Measurements from ENCODE around the gene FRS3. TPM values are rescaled to one million over a fixed set of nuclear protein-coding genes. Genes with fewer than 3 reads are reported as not detected.

FRS3 gene
- total RNA-seq, 2 experiments from 2014 or later: 4.8 to 5.6 TPM

DNA sequence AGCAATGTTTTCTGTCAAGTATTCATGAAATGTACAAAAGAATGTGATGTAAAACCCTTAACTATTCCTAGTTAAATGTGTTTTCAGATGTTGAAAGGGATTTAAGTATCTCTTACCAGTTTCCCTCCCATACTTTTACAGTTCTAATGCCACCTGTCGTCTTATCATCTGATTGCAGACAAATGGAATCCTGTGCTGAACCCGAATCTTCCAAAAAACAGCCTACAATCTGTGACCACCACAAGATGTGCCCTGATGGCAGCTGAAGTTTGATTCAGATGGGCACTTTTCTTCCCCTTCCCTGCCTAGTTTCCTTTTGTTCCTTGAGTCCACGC is 9.7 kb upstream of the FRS3 start:
- Mint-ChIP-seq H3K36me3 (ENCODE audit: low read depth) (peaks cover 32% of the 10 kb centered on the region), H3K4me3 (peak overlapping the region; percentile 96), H3K4me1 (peaks cover 19% of the 10 kb centered on the region), H3K27me3 (no peaks in the 10 kb centered on the region), H3K27ac (peak overlapping the region; percentile 78), H3K9me3 (ENCODE audit: low read depth) (no peaks in the 10 kb centered on the region)
- ChIA-PET POLR2A (no interaction called here), CTCF (no interaction called here)
- intact Hi-C loops (cut with DNase I, micrococcal nuclease): loop anchor here (5.0 to 10.0 kb wide), 4 partner anchors 775 to 1265 kb away; partner anchors contain the start of genes BICRAL (in 1 of the 2), CUL7 (in 1 of the 2), KLC4 (in 1 of the 2) and MRPL2 (in 1 of the 2)
- no peak for DNase-seq
- ATAC-seq: no peak

DNA sequence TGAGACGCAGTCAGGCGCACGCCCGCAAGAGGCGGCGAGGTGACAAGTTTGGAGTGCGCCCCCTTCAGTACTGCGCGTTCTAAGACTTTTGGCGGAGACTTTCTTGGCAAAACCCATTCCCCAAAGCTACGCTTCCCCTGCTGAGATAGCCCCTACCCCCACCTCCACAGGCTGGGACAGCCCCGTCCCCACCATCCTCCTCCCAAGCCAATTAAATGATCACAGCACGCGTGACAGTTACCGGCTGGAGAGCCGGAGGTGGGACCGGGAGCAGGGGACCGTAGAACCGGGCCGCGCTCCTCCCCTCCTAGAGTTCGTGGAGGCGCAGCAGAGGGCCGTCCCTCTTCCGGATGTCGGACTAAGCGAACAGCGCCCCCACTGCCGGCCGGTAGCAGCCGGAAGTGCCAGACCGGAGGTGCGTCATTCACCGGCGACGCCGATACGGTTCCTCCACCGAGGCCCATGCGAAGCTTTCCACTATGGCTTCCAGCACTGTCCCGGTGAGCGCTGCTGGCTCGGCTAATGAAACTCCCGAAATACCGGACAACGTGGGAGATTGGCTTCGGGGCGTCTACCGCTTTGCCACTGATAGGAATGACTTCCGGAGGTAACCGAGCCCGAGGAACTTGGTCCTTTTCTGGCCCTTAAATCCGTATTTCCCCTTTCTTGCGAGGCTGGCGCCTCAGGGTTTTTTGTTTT is 7.7 kb upstream of the FRS3 start, which contains the start of gene TOMM6:
Gene TOMM6 (plus strand): TSS at position 476 of the 699 bp plus-strand sequence. CDS start 4 bp downstream, at position 480.
- DNase-seq (peak; percentile 98), ATAC-seq (peak; percentile 86)
- Mint-ChIP-seq H3K4me1 (peaks cover 19% of the 10 kb centered on the region), H3K27me3 (peaks cover 2% of the 10 kb centered on the region), H3K36me3 (ENCODE audit: low read depth) (peaks cover 29% of the 10 kb centered on the region), H3K27ac (peak within 1 kb of the TSS; percentile 98), H3K4me3 (peak within 1 kb of the TSS; percentile 96), H3K9me3 (ENCODE audit: low read depth) (no peaks in the 10 kb centered on the region)
- intact Hi-C loops (cut with DNase I, micrococcal nuclease): loop anchor here (1.0 to 10.0 kb wide), 16 partner anchors 8 to 1267 kb away; partner anchors contain the start of genes BYSL (in 2 of the 2), MED20 (in 2 of the 2), NFYA (in 2 of the 2) and OARD1 (in 2 of the 2)
- ChIA-PET CTCF (interaction anchor here (0.6 to 5.4 kb wide), 33 partner anchors 10 to 1227 kb away, joined by 3 to 63 read pairs (median 4); partner anchors contain the start of genes BYSL, KLHDC3, MED20 and TAF8), POLR2A (interaction anchor here (0.8 to 2.5 kb wide), 5 partner anchors 9 to 958 kb away, joined by 3 to 15 read pairs (median 5); partner anchors contain the start of genes BYSL, MED20, TAF8 and TBCC)

DNA sequence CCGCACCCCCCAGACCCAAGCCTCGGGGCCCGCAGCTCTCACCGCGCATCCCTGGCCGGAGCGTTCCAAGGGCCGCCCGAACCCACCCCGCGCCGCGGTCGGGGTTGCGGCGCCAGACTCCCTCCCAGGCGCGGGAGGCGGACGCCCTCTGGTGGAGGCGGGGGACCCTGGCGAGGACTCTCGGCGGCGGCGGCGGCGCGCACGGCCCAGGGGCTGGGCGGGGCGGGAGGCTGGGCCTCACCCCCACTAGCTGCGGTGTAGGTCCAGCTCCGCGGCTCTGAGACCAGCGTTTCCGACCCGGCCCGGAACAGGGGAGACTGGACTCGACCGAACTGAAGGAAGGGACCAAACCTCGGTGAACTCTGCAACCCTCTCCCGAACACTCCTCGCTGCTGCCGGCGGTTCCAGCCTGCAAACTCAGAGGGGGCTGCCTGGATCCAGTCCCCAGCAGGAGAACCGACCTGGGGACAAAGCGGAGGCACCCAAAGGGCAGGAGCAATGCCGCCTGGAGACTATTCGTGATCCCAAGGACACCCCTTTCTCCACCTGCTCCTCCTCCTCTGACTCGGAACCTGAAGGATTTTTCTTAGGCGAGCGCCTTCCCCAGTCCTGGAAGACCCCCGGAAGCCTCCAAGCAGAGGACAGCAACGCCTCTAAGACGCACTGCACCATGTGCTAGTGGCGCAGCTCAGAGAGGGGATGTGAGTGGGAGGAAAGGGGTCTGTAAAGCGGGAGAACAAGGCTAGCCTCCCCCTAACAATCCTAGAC is 6.9 kb upstream of the FRS3 start:
- DNase-seq (peak; percentile 94), ATAC-seq (peak; percentile 75)
- ChIA-PET CTCF (interaction anchor here (0.6 to 5.4 kb wide), 24 partner anchors 9 to 559 kb away, joined by 3 to 63 read pairs (median 5); partner anchors contain the start of genes BYSL, MED20, TAF8 and USP49), POLR2A (interaction anchor here (0.5 to 2.5 kb wide), 4 partner anchors 135 to 318 kb away, joined by 3 to 15 read pairs (median 5); partner anchors contain the start of genes BYSL, MED20 and TAF8)
- peaks cover 17% of the 10 kb centered on the region for H3K4me1 Mint-ChIP-seq
- intact Hi-C loops (cut with DNase I, micrococcal nuclease): loop anchor here (1.0 to 10.0 kb wide), 16 partner anchors 7 to 1268 kb away; partner anchors contain the start of genes BYSL (in 2 of the 2), MED20 (in 2 of the 2), NFYA (in 2 of the 2) and OARD1 (in 2 of the 2)
- H3K27ac Mint-ChIP-seq: peak overlapping the region; percentile 98
- peaks cover 22% of the 10 kb centered on the region for H3K36me3 Mint-ChIP-seq (ENCODE audit: low read depth)
- peaks cover 2% of the 10 kb centered on the region for H3K27me3 Mint-ChIP-seq
- no peaks in the 10 kb centered on the region for H3K9me3 Mint-ChIP-seq (ENCODE audit: low read depth)
- H3K4me3 Mint-ChIP-seq: peak overlapping the region; percentile 96

- Mint-ChIP-seq H3K9me3 (ENCODE audit: low read depth) (no peaks in the 10 kb centered on the region), H3K4me1 (peaks cover 19% of the 10 kb centered on the region), H3K27me3 (peaks cover 7% of the 10 kb centered on the region), H3K4me3 (peak overlapping the region; percentile 96), H3K27ac (no peak overlapping the region), H3K36me3 (ENCODE audit: low read depth) (peaks cover 18% of the 10 kb centered on the region)
- intact Hi-C loops (cut with DNase I, micrococcal nuclease): loop anchor here (2.0 to 10.0 kb wide), 6 partner anchors 319 to 1269 kb away; partner anchors contain the start of genes BICRAL (in 1 of the 2), CUL7 (in 1 of the 2), KLC4 (in 1 of the 2) and MRPL2 (in 1 of the 2)
- DNase-seq (peak; percentile 38), ATAC-seq (no peak)
- POLR2A ChIA-PET: interaction anchor here (0.5 to 0.8 kb wide), 2 partner anchors 249 to 319 kb away, joined by 3 to 4 read pairs; no protein-coding TSS in a partner anchor
- CTCF ChIA-PET: interaction anchor here (0.7 to 5.4 kb wide), 14 partner anchors 9 to 379 kb away, joined by 3 to 63 read pairs (median 6); partner anchors contain the start of gene TAF8
Observed at GRCh38 chr6:41785689-41786450, 6.2 kb upstream of the FRS3 start.

- H3K4me1 Mint-ChIP-seq: peaks cover 20% of the 10 kb centered on the region
- H3K27me3 Mint-ChIP-seq: peaks cover 7% of the 10 kb centered on the region
- H3K27ac Mint-ChIP-seq: no peak overlapping the region
- intact Hi-C loops (cut with DNase I, micrococcal nuclease): loop anchor here (5.0 to 10.0 kb wide), 4 partner anchors 780 to 1270 kb away; partner anchors contain the start of genes BICRAL (in 1 of the 2), CUL7 (in 1 of the 2), KLC4 (in 1 of the 2) and MRPL2 (in 1 of the 2)
- no peak for DNase-seq
- POLR2A ChIA-PET: no interaction called here
- H3K4me3 Mint-ChIP-seq: peak overlapping the region; percentile 34
- CTCF ChIA-PET: interaction anchor here (0.6 to 5.4 kb wide), 7 partner anchors 10 to 267 kb away, joined by 3 to 63 read pairs (median 5); no protein-coding TSS in a partner anchor
- no peaks in the 10 kb centered on the region for H3K9me3 Mint-ChIP-seq (ENCODE audit: low read depth)
- peaks cover 16% of the 10 kb centered on the region for H3K36me3 Mint-ChIP-seq (ENCODE audit: low read depth)
- no peak for ATAC-seq
Observed at GRCh38 chr6:41785254-41785653, 5.6 kb upstream of the FRS3 start.

GRCh38 chr6:41784581-41785171 is 5.0 kb upstream of the FRS3 start:
- CTCF ChIA-PET: interaction anchor here (0.6 to 5.4 kb wide), 15 partner anchors 9 to 777 kb away, joined by 3 to 63 read pairs (median 3); partner anchors contain the start of gene MRPS10

GRCh38 chr6:41783106-41783780 is 3.5 kb upstream of the FRS3 start:
- no peak for DNase-seq
- Mint-ChIP-seq H3K4me1 (peaks cover 15% of the 10 kb centered on the region), H3K27me3 (peaks cover 7% of the 10 kb centered on the region), H3K9me3 (ENCODE audit: low read depth) (no peaks in the 10 kb centered on the region), H3K36me3 (ENCODE audit: low read depth) (peaks cover 2% of the 10 kb centered on the region), H3K4me3 (no peak overlapping the region), H3K27ac (no peak overlapping the region)
- no peak for ATAC-seq
- CTCF ChIA-PET: interaction anchor here (0.9 kb wide), 1 partner anchor 434 kb away, joined by 3 read pairs; no protein-coding TSS in a partner anchor
- intact Hi-C loops (cut with DNase I, micrococcal nuclease): loop anchor here (5.0 to 10.0 kb wide), 5 partner anchors 154 to 1272 kb away; partner anchors contain the start of genes BICRAL (in 1 of the 2), CUL7 (in 1 of the 2), KLC4 (in 1 of the 2) and MRPL2 (in 1 of the 2)
- POLR2A ChIA-PET: interaction anchor here (0.6 kb wide), 1 partner anchor 313 kb away, joined by 3 read pairs; no protein-coding TSS in a partner anchor

More at GRCh38 chr6:41784581-41785171, 5.0 kb upstream of the FRS3 start:
- ATAC-seq (no peak), DNase-seq (no peak)
- peak overlapping the region; percentile 34 for H3K4me3 Mint-ChIP-seq
- H3K4me1 Mint-ChIP-seq: peaks cover 16% of the 10 kb centered on the region
- no peaks in the 10 kb centered on the region for H3K9me3 Mint-ChIP-seq (ENCODE audit: low read depth)
- H3K27ac Mint-ChIP-seq: no peak overlapping the region
- intact Hi-C loops (cut with DNase I, micrococcal nuclease): loop anchor here (5.0 to 10.0 kb wide), 6 partner anchors 153 to 1270 kb away; partner anchors contain the start of genes BICRAL (in 1 of the 2), CUL7 (in 1 of the 2), KLC4 (in 1 of the 2) and MRPL2 (in 1 of the 2)
- peaks cover 11% of the 10 kb centered on the region for H3K36me3 Mint-ChIP-seq (ENCODE audit: low read depth)
- POLR2A ChIA-PET: no interaction called here
- peaks cover 7% of the 10 kb centered on the region for H3K27me3 Mint-ChIP-seq

DNA sequence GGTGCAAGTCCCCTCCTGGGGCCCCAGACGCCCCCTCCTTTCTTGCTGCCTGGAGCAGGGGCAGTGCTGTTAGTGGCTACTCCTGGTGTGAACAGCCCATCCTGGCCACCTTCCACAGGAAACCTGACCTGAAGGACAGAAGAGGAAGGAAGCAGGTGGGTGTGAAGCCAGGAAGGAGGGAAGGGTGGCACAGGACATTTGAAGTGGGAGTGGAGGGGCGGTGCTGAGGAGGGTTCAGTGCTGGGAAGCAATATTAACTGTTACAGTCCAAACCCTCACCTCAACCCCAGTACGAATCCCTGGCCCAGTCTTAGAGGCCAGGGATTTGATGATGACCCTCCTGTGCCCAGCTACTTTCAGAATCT is 1.6 kb upstream of the FRS3 start:
- H3K4me3 Mint-ChIP-seq: peak overlapping the region; percentile 53
- H3K9me3 Mint-ChIP-seq (ENCODE audit: low read depth): no peaks in the 10 kb centered on the region
- peaks cover 18% of the 10 kb centered on the region for H3K4me1 Mint-ChIP-seq
- intact Hi-C loops (cut with DNase I, micrococcal nuclease): loop anchor here (2.0 to 10.0 kb wide), 6 partner anchors 156 to 1273 kb away; partner anchors contain the start of genes BICRAL (in 1 of the 2), CUL7 (in 1 of the 2), KLC4 (in 1 of the 2) and MRPL2 (in 1 of the 2)
- ChIA-PET CTCF (interaction anchor here (0.6 to 1.5 kb wide), 7 partner anchors 66 to 555 kb away, joined by 3 to 6 read pairs (median 3); partner anchors contain the start of gene TAF8), POLR2A (no interaction called here)
- DNase-seq (no peak), ATAC-seq (no peak)
- H3K27me3 Mint-ChIP-seq: peaks cover 7% of the 10 kb centered on the region
- no peak overlapping the region for H3K27ac Mint-ChIP-seq
- peaks cover 3% of the 10 kb centered on the region for H3K36me3 Mint-ChIP-seq (ENCODE audit: low read depth)
